AG20443 (cell line): Measurements from ENCODE around the gene RAB3C.
"Not testable (repeated sequence)": the region's sequence is repeated elsewhere in the genome, so short reads cannot be mapped to it uniquely, and the experiment has no call there.

Source experiments
- DNase-seq: peaks from one replicate; pipeline ENCODE4 v3.0.0; 2012; ENCODE audit warnings: low spot score, mixed read lengths

RAB3C gene

DNA sequence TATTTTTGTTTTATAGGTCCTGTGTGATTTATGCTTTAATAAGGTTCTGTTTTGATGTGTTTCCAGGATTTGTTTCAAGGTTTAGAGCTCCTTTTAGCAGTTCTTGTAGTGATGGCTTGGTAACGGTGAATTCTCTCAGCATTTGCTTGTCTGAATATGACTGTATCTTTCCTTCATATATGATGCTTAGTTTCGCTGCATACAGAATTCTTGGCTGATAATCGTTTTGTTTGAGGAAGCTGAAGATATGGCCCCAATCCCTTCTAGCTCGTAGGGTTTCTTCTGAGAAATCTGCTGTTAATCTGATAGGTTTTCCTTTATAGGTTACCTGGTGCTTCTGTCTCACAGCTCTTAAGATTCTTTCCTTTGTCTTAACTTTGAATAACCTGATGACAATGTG lies 20.0 kb downstream of the RAB3C start:
- not testable (repeated sequence) for DNase-seq

DNA sequence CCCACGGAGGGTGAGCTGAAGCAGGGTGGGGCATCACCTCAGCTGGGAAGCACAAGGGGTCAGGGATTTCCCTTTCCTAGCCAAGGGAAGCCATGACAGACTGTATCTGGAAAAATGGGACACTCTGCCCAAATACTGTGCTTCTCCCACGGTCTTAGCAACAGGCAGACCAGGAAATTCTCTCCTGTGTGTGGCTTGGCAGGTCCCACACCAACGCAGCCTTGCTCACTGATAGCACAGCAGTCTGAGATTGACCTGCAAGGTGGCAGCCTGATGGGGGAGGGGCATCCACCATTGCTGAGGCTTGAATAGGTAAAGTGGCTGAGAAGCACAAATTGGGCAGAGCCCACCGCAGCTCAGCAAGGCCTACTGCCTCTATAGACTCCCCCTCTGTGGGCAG lies 23.2 kb downstream of the RAB3C start:
- DNase-seq = no peak

DNA sequence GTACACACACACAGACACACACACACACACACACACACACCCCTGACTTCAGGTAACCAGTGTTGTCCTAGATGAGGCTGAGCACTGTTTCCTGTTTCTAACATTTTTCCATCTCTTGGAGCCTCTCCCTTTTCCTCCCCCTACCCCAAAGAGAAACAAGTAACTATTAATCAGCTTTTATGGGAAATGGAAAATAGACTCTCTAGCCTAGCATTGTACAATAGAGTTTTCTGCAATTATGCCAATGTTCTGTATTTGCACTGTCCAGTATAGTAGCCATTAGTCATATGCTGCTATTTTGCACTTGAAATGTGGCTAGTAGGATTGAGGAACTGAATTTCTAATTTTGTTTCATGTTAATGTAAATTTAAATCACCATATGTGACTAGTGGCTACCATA lies 33.1 kb downstream of the RAB3C start:
- no peak for DNase-seq

DNA sequence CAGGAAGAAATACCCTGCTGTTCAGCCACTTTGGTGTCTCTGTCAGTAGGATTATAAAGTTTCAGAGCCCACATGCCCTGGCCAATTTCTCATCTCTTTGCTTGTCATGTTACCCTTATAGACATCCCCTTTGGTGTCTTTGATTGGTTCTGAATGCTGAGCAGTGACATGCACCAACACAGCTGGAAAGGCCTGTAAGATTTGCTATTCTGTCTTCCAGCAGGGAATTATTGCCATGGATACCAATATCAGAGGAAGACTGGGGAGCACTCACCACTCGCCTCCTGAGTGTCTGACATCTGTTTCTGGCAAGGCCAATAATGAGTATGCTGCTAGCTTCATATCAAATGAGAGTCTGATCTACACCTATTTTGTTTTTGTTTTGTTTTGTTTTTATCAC lies 34.4 kb downstream of the RAB3C start:
- DNase-seq = no peak

DNA sequence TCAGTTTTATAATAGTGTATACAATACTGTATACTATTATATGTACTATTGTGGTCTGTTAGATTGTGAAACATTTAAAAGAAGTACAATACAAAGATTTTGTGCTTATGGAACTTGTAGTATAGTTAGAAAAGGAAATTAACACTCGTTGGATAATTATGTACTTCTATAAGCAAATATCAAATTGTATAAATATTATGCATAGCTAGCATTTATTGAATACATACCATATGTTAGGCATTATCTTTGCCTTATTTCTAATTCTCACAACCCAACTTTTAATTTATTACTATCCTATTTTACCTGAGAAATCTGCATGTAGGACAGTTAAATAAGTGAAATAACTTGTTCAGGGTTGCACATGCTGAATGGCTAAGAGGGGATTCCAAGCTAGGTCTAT lies 37.5 kb downstream of the RAB3C start:
- DNase-seq = no peak

DNA sequence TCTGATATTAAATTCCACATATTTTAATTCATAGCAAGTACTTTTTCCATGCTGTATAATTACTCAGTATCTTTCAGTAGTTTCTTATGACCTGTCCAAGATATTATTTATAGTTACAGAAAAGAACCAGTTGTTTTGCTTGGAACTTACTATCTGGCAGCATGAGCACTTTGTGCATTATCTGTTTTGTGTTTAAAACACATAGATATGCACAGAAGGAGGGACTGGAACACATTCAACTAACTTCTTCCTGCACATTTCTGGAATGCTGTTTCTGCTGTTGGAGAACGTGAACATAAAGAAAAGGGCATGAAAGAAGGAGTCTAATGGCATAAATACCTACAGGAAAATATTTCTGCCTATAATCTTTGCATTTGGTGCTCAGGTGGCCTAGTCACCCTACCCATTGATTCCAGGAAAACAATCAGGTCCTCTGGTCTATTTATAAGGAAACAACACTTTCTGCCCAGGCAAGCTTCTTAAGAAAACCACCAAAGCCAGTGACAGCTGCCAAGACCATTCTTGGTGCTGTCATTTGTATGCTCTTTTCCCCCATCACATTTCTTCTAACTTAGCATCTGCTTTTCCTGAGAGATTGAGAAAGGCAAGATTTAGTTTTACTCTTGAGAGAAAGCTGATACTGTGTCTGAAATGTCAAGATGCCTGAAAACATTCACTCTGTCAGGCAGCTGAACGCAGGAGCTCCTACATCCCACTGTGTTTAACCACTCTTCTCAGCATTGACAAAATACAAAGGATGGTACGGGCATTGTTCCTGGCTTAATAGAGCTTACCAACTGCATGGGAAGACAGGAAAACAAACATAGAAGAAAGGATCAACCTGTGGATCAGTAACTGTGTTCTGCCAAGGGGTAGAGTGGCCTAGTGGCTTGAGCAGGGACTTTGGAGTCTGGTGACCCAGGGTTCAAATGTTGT lies 40.3 kb downstream of the RAB3C start:
- no peak for DNase-seq

DNA sequence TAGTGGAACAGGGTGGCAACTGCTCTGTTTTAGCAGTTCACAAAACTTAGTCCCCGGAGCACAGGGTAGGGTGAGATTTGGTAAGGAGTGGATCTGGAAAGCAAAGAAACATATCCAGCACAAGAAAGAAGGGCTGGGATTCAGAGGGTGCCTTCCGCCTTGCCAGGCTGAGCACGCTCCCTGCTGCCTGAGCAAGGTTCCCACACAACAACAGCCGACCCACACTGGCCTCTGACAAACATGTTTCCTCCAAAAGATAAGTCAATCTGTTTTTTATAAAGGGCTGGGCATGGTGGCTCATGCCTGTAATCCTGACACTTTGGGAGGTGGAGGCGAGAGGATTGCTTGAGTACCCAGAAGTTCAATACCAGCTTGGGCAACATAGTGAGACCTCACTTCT lies 45.8 kb downstream of the RAB3C start:
- DNase-seq = no peak

DNA sequence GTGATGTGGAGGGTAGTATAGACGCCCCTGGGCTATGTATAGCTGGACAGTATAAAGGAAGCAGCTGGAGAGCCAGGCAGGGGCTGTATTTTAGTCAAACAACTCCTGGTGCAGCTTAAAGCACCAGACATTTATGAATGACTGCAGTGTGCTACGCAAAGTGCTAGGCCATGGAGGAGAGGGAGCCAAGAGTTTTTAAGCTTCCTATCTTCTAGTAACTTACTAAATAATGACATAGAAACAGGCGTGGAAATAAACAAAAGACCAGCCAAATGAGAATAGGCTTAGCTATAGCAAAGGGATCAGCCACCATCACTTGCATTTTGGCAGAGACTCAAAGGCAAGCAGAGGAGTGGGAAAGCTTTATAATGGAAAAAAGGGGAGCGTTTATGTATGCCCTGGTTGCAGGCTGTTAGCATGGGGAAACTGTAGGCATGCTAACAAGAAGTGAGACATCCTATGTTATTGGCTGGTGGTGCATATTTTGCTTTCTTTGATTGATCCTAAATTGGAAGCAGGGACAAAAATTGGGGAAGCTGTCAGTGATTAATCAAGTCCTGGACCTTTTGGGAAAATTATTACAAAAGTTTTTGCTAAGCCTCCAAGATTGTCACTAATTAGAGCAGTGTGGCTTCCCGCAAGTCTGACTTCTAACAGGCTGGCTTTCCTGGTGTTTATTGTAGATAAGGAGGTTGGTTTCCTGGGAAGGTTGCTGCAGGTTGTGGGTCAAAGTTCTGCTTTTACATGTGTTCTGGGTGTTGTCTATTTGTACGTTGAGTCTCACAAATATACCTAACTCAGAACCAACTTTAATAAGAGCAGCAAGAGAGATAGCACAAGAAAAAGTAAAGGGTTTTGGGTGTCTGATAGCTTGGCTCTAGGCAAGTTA lies 46.6 kb downstream of the RAB3C start:
- DNase-seq = no peak

DNA sequence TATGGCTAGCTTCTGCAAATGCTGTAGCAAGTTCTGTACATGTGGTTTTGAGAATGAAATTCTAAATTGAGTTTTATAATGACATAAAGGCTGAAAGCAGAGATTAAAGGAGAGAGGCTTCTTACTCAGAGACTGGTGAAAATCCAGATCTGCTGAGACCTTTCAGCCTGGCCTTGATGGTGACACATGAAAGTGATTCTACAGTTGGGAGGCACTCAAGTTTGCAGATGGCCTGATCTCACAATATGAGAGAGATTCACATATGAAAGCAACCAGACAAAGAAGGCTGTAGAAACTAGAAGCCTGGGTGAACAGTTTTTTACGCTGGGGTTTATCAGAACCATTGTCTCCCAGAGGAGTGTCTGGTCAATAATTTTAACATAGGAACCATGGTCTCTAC lies 49.0 kb downstream of the RAB3C start:
- no peak for DNase-seq

DNA sequence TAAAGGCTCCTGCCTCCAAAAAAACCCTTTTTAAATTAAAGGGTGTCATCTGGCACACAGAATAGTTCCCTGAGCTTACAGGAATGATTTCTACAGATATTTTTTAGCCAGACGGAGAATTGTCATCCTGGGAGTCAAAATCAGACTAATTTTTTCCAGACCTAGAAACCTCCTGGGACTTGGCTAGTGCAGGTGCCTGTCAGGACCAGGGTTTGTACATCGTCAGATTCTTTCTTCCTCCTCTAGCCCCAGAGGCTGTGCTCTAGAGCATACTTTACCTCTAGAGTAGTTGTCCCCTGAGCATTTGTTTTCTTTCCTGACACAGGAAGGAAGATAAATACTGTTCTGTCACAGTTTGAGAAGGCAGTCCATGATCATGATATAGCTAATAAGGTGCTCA lies 52.5 kb downstream of the RAB3C start:
- DNase-seq = no peak

DNA sequence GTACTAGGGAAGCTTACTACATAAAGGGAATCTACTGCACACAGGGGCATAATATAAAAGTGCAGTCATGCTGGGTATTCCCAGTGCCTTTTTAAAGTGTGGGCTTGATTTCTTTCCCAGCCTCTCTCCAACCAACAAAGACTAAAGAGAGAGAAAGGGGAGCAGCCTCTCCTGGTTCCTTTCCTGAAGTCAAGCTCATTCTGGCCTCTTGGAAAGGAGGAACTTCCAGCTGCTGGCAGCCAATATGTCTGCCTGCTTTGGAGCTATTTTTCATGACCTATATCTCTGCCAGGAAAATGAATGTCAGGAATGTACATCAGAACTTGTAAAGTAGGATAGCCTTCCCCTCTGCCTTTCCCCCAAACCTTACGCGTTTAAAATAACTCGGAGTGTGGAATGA lies 57.1 kb downstream of the RAB3C start:
- DNase-seq = no peak

DNA sequence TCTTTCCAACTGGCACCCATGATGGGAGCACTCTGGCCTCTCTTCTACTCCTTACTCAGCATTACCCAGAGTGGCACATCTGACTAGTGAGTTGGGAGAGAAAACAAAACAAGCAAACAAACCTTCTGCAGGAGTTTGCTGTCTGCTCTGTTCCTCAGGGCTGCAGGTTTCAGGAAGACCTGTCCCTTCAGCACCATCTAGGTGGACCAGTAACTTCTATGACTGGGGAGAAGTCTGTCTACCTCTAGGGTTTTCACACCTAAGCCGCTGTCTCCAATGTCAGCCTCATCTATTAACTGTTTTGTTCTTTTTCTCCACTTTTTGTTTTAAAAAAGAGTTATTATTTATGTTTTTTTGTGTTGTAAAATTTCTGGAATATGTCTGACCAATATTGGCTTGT lies 58.7 kb downstream of the RAB3C start:
- DNase-seq = no peak

DNA sequence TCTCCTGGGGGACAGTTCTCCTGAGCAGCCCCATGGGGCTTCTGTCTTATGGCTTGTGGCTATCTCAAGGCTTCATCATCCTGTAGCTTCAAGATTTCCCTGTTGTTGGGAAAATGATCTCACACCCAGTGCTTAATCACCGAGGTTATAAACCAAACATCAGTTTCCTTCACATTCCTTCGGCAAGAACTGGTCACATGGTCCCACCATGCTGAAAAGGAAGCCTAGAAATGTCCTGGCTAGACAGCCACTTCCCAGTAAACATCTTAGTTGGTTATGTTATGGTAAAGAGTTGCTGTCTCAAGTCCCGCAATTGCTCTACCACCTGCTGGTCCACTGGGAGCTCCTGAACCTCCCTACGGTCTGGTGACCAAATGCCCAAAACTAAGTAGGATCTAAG lies 66.0 kb downstream of the RAB3C start:
- no peak for DNase-seq

DNA sequence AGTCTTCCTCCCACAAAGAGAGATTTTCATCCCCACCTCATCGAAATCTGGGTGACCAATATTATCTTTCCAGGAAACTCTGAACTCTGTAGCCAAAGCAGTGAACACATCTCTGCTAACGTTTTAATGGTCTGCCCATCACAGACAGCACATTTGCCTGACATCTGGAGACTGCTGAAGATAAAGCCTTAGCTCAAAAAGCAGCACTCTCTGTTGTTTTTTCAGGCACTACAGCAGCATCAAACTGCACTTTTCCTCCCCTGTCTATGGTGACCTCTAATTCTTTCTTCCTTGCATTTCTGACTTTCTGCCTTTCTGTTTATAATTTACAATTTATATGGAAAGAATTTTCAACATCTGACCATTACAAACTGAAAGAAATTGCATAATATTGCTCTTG lies 66.8 kb downstream of the RAB3C start:
- no peak for DNase-seq

DNA sequence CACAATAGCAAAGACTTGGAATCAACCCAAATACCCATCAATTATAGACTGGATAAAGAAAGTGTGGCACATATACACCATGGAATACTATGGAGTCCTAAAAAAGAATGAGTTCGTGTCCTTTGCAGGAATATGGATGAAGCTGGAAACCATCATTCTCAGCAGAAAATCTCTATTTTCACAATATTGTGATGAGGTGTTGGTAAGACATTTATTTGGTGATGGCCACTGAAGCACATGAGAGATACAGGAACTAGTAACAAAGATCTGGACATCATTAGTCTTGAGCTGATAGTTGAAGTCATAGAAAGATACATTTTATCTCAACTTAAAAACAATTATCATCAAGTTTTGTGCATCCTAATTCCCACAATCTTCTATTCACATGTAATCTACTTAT lies 70.6 kb downstream of the RAB3C start:
- no peak for DNase-seq

DNA sequence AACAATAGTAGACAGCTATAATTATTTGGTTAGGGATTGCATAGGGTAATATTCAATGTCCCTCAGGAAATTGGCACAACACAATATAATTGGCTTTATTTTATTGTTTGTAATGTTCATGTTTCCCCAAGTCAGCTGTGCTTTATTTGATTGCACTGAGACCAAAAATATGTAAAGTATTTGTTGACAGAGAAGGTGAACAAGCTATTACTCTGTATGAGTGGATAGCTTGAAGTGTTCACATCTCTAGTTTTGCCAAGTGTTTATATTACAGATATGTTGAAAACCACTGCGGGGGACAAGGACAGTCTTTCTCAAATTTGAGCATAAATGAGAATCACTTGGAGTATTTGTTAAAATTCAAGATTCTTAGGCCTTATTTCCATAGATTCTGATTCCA lies 83.3 kb downstream of the RAB3C start:
- DNase-seq = no peak

DNA sequence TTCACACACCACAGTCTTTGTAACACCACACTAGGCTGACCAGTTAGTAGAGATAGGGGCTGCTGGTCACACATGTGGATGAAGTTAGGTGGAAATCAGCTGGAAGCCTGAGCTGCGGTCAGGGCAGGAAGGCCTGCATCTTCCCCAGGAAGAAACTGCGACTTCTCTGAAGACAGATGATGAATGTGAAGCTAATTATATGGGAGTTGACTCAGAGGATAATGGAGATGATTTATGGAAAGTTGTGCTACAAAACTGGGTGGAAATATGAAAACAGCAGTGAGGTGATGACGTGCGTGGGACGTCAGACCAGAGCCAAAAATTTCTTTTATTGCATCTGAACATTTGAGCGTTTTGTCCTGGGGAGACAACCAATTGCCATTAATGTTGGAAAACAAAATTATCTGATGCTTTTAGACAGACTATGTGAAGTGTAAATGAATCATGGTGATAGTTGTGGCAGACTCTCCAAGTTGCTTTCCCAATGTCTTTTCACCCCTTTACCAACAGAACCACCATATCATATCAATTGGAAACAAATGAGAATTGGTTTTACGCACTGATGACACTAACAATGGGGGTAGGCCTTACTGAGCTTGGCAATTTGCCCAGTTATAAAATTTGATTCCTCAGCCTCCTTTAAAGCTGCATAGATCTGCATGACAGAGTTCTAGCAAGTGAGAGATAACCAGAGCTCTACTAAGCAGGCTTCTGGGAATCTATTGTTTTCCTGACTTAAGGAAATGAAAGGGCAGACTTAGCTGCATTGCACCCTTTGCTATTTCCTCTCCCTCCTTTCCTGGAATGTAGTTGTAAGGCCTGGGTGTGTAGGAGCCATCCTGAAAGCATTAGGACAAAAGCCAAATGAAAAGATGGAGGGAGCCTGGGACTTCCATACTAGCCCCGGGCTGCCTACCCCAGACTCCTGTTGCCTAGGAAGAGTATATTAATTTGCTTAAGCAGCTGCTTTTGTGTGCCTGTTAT lies 84.0 kb downstream of the RAB3C start:
- DNase-seq = no peak

DNA sequence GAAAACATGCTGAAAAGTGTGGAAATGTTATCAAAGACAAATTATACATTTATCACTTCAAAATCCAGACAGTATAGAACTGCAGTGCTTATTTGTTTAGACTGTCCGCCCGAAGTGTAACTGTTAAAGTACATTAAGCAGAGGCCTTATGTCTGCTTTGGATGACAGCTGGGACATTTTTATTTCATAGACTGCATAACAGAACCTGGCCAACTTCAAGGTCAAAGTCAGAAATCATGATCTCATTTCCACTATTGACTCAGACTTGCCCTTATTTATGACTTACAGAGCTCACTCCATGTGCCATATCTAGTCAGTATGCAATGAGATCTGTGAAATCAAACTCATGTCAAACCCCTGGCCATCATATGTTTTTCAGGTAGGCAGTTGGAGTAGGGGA lies 87.7 kb downstream of the RAB3C start:
- no peak for DNase-seq

DNA sequence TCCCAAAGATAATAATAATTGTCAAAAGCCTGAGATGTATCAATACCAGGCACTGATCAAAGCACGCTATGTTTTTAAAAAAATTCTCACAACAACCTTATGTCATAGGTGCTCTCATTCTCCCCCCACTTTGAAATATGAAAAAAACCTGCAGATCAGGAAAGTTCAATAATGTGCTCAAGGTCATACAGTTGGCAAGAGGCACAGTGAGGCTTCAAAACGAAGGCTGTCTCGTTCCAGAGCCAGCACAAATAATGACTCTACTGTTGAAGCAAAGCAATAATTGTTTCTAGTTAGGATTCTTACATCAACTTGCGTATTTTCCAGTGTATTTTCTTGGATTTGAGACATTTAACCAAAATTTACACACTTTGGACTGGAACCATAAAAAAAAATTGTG lies 88.3 kb downstream of the RAB3C start:
- DNase-seq = no peak

DNA sequence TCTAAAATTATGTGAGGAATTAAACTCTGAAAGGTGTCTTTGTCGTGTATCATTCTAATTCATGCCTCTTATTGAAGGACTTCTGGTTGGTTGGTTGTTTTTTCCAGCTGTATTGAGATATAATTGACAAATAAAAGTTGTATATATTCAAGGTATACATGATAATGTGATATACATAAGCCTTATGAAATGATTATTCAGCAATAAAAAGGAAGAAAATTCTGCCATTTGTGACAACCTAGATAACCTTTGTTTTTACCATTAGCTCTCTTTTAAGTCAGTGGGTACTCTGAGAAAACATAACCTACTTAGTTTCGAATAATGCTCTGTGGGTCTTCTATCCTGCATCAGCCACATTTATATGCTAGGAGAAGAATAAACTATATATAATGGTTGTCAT lies 89.6 kb downstream of the RAB3C start:
- DNase-seq = no peak

DNA sequence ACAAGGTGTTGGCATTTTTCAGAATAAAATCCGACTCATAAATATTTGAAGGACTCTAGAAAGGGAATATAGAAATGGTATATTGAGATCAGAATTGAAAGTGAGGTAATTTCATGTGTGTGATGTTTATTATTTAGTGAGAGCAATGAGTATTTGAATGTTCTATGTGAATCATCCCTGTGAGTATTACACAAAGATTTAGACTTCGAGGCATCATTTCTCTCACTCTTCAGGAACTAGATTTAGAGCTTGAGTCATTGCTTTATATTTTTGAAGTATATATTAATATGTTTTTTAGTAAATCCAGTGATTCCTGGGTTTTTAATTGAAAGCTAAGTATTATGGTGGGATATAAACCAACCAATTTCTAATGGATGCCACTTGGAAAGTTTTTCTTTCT lies 91.2 kb downstream of the RAB3C start:
- DNase-seq = no peak

DNA sequence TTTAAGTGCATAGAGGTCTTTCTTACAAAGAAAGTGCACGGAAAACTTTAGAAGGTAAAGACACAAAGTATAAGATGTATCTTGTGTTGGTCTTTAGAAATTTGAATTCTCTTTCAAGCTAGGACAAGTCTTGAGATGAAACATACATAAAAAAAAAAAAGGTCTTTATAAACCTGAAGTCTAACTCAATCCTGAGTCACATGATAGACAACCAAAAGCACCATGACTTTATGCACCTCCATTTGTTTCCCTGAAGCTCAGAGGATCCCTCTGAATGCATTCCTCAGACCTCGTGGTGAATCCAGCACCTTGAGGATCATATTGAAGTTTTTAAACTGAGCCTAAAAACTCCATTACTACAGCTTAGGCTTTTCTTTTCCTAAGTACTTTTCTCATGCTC lies 91.8 kb downstream of the RAB3C start:
- no peak for DNase-seq
